H1 (cell line): ENCODE measurements around the gene SH3GL1. TPM values are rescaled to one million over a fixed set of nuclear protein-coding genes. Genes with fewer than 3 reads are reported as not detected.

Experiments used
- CTCF ChIA-PET: fragments of 300-600 bp; sonication (Branson Sonifier 250); formaldehyde crosslinking; loops from one replicate; lab custom pipeline; 2021; ENCODE audit not compliant: partially characterized antibody; lab: Charles Lee
- POLR2A ChIA-PET: fragments of 300-600 bp; sonication (Branson Sonifier 250); formaldehyde crosslinking; loops from one replicate; lab custom pipeline; 2021; ENCODE audit warnings: inconsistent platforms; ENCODE audit not compliant: partially characterized antibody; lab: Charles Lee
- DNase-seq, 2 experiments: peaks; one replicate each; pipeline versions ENCODE4 v3.0.0 to v3.0.0-alpha.2; 2010 to 2022; ENCODE audit warnings: low spot score in 2 of 2, low read depth in 1 of 2, mixed read lengths in 1 of 2
- FAIRE-seq: peaks from 2 replicates; lab custom pipeline; 2011; peaks lifted over from hg19 to GRCh38; lab: Jason Lieb, UNC
- H2AFZ ChIP-seq: 2 replicates; pipeline ENCODE4 v1.8.1; 2012; ENCODE audit warnings: low read length, inconsistent platforms
- H2AK5ac ChIP-seq: 2 replicates; pipeline ENCODE4 v1.6.1; 2013; ENCODE audit warnings: low read depth, low read length
- H2BK120ac ChIP-seq: replicated peaks from 2 replicates; pipeline ENCODE3; 2013; ENCODE audit warnings: low read depth, low read length, inconsistent platforms
- H2BK12ac ChIP-seq: 2 replicates; pipeline ENCODE4 v1.6.1; 2013; ENCODE audit warnings: low read depth, low read length
- H2BK15ac ChIP-seq: 2 replicates; pipeline ENCODE4 v1.6.1; 2013; ENCODE audit warnings: low read length
- H2BK20ac ChIP-seq: 2 replicates; pipeline ENCODE4 v1.6.1; 2013; ENCODE audit warnings: low read length
- H2BK5ac ChIP-seq: 2 replicates; pipeline ENCODE4 v1.6.1; 2013; ENCODE audit warnings: low read depth, low read length
- H3K14ac ChIP-seq: 2 replicates; pipeline ENCODE4 v1.6.1; 2013; ENCODE audit warnings: inconsistent platforms; ENCODE audit not compliant: insufficient read length
- H3K18ac ChIP-seq: 2 replicates; pipeline ENCODE4 v1.6.1; 2013; ENCODE audit warnings: low read length; ENCODE audit errors: extremely low read depth
- H3K23ac ChIP-seq: 2 replicates; pipeline ENCODE4 v1.6.1; 2013; ENCODE audit warnings: inconsistent platforms; ENCODE audit not compliant: insufficient read length
- H3K23me2 ChIP-seq: 2 replicates; pipeline ENCODE4 v1.6.1; 2013; ENCODE audit warnings: low read depth, low read length
- H3K27ac ChIP-seq: 2 replicates; pipeline ENCODE4 v1.6.1; 2011; ENCODE audit warnings: low read depth, low read length, inconsistent platforms
- H3K27me3 ChIP-seq, 4 experiments: replicated peaks in 1 of 4; 1 replicate in 1 of 4; 2 replicates in 3 of 4; pipeline versions ENCODE4 v1.6.1 to v1.8.1; 2011 to 2013; ENCODE audit warnings: low read length in 3 of 4, mild to moderate bottlenecking in 3 of 4, inconsistent platforms in 2 of 4, mixed read lengths in 2 of 4, moderate library complexity in 1 of 4; ENCODE audit not compliant: control insufficient read depth in 3 of 4, insufficient read depth in 3 of 4; ENCODE audit errors: extremely low read depth in 1 of 4
- H3K36me3 ChIP-seq, 4 experiments: 2 replicates each; pipeline versions ENCODE4 v1.6.1 to v1.8.1; 2011 to 2013; ENCODE audit warnings: mild to moderate bottlenecking in 4 of 4, low read length in 3 of 4, moderate library complexity in 2 of 4, control low read depth in 1 of 4, inconsistent platforms in 1 of 4; ENCODE audit not compliant: insufficient read depth in 4 of 4, control insufficient read depth in 2 of 4
- H3K4ac ChIP-seq: replicated peaks from 2 replicates; pipeline ENCODE3; 2013; ENCODE audit warnings: low read length, low read depth, mixed read lengths, inconsistent platforms; ENCODE audit not compliant: insufficient read length
- H3K4me1 ChIP-seq, 4 experiments: replicated peaks in 1 of 4; 1 replicate in 1 of 4; 2 replicates in 3 of 4; pipeline versions ENCODE4 v1.6.1 to v1.8.1; 2011 to 2013; ENCODE audit warnings: low read length in 3 of 4, inconsistent platforms in 2 of 4, mixed read lengths in 1 of 4; ENCODE audit not compliant: insufficient read depth in 4 of 4, control insufficient read depth in 3 of 4
- H3K4me2 ChIP-seq, 2 experiments: 2 replicates each; pipeline versions ENCODE4 v1.6.1 to v1.8.1; 2011 to 2013; ENCODE audit warnings: low read depth in 2 of 2, low read length in 2 of 2, control low read depth in 1 of 2, inconsistent platforms in 1 of 2, mild to moderate bottlenecking in 1 of 2; ENCODE audit not compliant: insufficient read depth in 1 of 2
- H3K4me3 ChIP-seq, 4 experiments: fragments of 200-600, 300-600 bp in 1 of 4; sonication (generic), shearing (Covaris generic), sonication (Bioruptor Twin) in 1 of 4; 2 replicates each; pipeline versions ENCODE4 v1.5.1 to v1.8.1; 2011 to 2016; ENCODE audit warnings: low read length in 4 of 4, low read depth in 3 of 4, control low read depth in 2 of 4, inconsistent platforms in 2 of 4, mild to moderate bottlenecking in 2 of 4, mixed read lengths in 1 of 4, moderate library complexity in 1 of 4; ENCODE audit not compliant: insufficient read depth in 2 of 4; ENCODE audit errors: extremely low read depth in 1 of 4
- H3K56ac ChIP-seq: replicated peaks from 2 replicates; pipeline ENCODE3; 2013; ENCODE audit warnings: low read depth, mild to moderate bottlenecking, mixed read lengths, low read length, inconsistent platforms; ENCODE audit not compliant: insufficient read length
- H3K79me1 ChIP-seq: 2 replicates; pipeline ENCODE4 v1.6.1; 2013; ENCODE audit warnings: low read depth, low read length, control low read depth
- H3K79me2 ChIP-seq, 2 experiments: 2 replicates each; pipeline versions ENCODE4 v1.6.1 to v1.8.1; 2012 to 2013; ENCODE audit warnings: low read length in 2 of 2, mild to moderate bottlenecking in 2 of 2, inconsistent platforms in 1 of 2; ENCODE audit not compliant: insufficient read depth in 2 of 2, control insufficient read depth in 1 of 2
- H3K9ac ChIP-seq, 4 experiments: replicated peaks in 1 of 4; 1 replicate in 1 of 4; 2 replicates in 3 of 4; pipeline versions ENCODE4 v1.6.1 to v1.8.1; 2011 to 2013; ENCODE audit warnings: low read depth in 3 of 4, low read length in 3 of 4, control low read depth in 2 of 4, mild to moderate bottlenecking in 2 of 4, moderate library complexity in 2 of 4, inconsistent platforms in 1 of 4; ENCODE audit errors: extremely low read depth in 1 of 4
- H3K9me3 ChIP-seq, 2 experiments: 2 replicates each; pipeline versions ENCODE4 v1.6.1 to v1.8.1; 2012 to 2013; ENCODE audit warnings: mild to moderate bottlenecking in 2 of 2, moderate library complexity in 2 of 2, control low read depth in 1 of 2, inconsistent platforms in 1 of 2, low read depth in 1 of 2, low read length in 1 of 2, mixed read lengths in 1 of 2; ENCODE audit not compliant: insufficient read depth in 2 of 2
- H4K20me1 ChIP-seq, 2 experiments: replicated peaks in 1 of 2; 2 replicates each; pipeline versions ENCODE3 to v1.8.1; 2011 to 2013; ENCODE audit warnings: inconsistent platforms in 2 of 2, low read length in 2 of 2, mild to moderate bottlenecking in 1 of 2; ENCODE audit not compliant: insufficient read depth in 2 of 2, control insufficient read depth in 1 of 2
- H4K5ac ChIP-seq: 2 replicates; pipeline ENCODE4 v1.6.1; 2013; ENCODE audit warnings: low read length, low read depth, mixed read lengths, inconsistent platforms; ENCODE audit not compliant: insufficient read length
- H4K8ac ChIP-seq: 2 replicates; pipeline ENCODE4 v1.8.0; 2013; ENCODE audit warnings: mild to moderate bottlenecking, moderate library complexity, low read length, inconsistent platforms; ENCODE audit not compliant: insufficient read depth; ENCODE audit errors: extremely low read depth
- H4K91ac ChIP-seq: replicated peaks from 2 replicates; pipeline ENCODE3; 2013; ENCODE audit warnings: low read length, mixed read lengths, inconsistent platforms; ENCODE audit not compliant: insufficient read length
- USF2 ChIP-seq: IDR thresholded peaks from 2 replicates; pipeline ENCODE4 v1.6.1; 2011; ENCODE audit warnings: low read length, improper control_type of control experiment
- WGBS, 2 experiments: shearing (Covaris generic) in 1 of 2; methylation state at CpG; one replicate each; pipeline versions ENCODE4 v1.1.6 to v1.1.7; 2013 to 2015; ENCODE audit warnings: low lambda C conversion rate in 2 of 2, mixed read lengths in 2 of 2, inconsistent platforms in 1 of 2, low coverage in 1 of 2, missing lambda C conversion rate in 1 of 2; ENCODE audit not compliant: insufficient replicate concordance in 2 of 2, insufficient coverage in 1 of 2, insufficient read length in 1 of 2; ENCODE audit errors: extremely low coverage in 1 of 2, missing lambda C conversion rate in 1 of 2; 5-methylcytosine and 5-hydroxymethylcytosine counted together
- polyA plus RNA-seq, 7 experiments: library from polyadenylated mRNA; depleted of rRNA in 3 of 7; stranded (reverse) in 5 of 7; unstranded in 2 of 7; fragments of >200 nt in 5 of 7; fragments of 200-250 nt in 2 of 7; gene quantifications; 1 replicate in 5 of 7; 2 replicates in 1 of 7; 4 replicates in 1 of 7; pipeline versions ENCODE4 v1.2.1 to v1.2.3, GENCODE V29; 2011 to 2013; ENCODE audit warnings: missing spikeins in 2 of 7, mixed read lengths in 2 of 7
- total RNA-seq: library from RNA; stranded (reverse); fragmentation: NEBNext Ultra II Directional; extraction: Animal tissue kit (Norgen Biotek cat#: 25700); gene quantifications from 2 replicates; pipeline ENCODE4 v1.2.1, GENCODE V29; 2021

The SH3GL1 gene
- total and polyA plus RNA-seq, 2 of the 8 experiments (the other 6 are each of a cell fraction or from before 2014, with no cell fraction given), result 81.5 to 102 TPM

- no peak overlapping the region; the same call in 1 of the 2 replicates for H4K8ac ChIP-seq
- H4K91ac ChIP-seq, result no peak overlapping the region
- 85% methylated on average over 4 of the region's 7 CpGs; no CpG with 5 or more reads in 1 of the 2 experiments for WGBS, 2 experiments
- peaks cover 0 to 4% of the 10 kb centered on the region in 2 experiments; a peak in 2 of 4 replicates for H3K9me3 ChIP-seq
- H2AK5ac ChIP-seq, result no peak overlapping the region
- no peak overlapping the region for H2BK5ac ChIP-seq
- H3K4me3 ChIP-seq, result no peak overlapping the region
- H3K4ac ChIP-seq, result no peak overlapping the region
- no peak overlapping the region for H4K5ac ChIP-seq
- H2BK120ac ChIP-seq, result no peak overlapping the region
- no peak overlapping the region for H2BK20ac ChIP-seq
- no peak for DNase-seq
- H3K4me1 ChIP-seq, result no peaks in the 10 kb centered on the region
- no peaks in the 10 kb centered on the region for H3K79me2 ChIP-seq
- no peaks in the 10 kb centered on the region; the same call in 1 of the 2 replicates for H3K23me2 ChIP-seq
- H3K36me3 ChIP-seq, result peaks cover 3 to 35% (median 19%) of the 10 kb centered on the region in 4 experiments; a peak in 7 of 8 replicates
- H3K79me1 ChIP-seq, result no peaks in the 10 kb centered on the region
- no peak overlapping the region for H2BK15ac ChIP-seq
- H3K4me2 ChIP-seq, result no peak overlapping the region
- H3K9ac ChIP-seq, result no peak overlapping the region
- no peak overlapping the region for H2AFZ ChIP-seq
- H3K23ac ChIP-seq, result no peak overlapping the region
- no peak overlapping the region for H3K56ac ChIP-seq
- H4K20me1 ChIP-seq, result no peaks in the 10 kb centered on the region
- H3K27ac ChIP-seq, result no peak overlapping the region
- H3K14ac ChIP-seq, result no peak overlapping the region
- CTCF ChIA-PET, result no interaction called here
- no peak overlapping the region for H3K18ac ChIP-seq
- H3K27me3 ChIP-seq, result no peaks in the 10 kb centered on the region
- POLR2A ChIA-PET, result interaction anchor here (1.4 to 7.4 kb wide), 3 partner anchors 10 to 70 kb away, joined by 3 to 86 read pairs (median 17); partner anchors contain the start of genes FSD1 and MPND
- no peak for FAIRE-seq
- no peak overlapping the region for H2BK12ac ChIP-seq
- TF ChIP-seq USF2, result no peak
These were observed 81.9 kb downstream of the SH3GL1 start for GRCh38 chr19:4318460-4318859.
